Measurements from ENCODE around the gene PON2.
"Not testable (repeated sequence)": the region's sequence is repeated elsewhere in the genome, so short reads cannot be mapped to it uniquely, and the experiment has no call there.

The PON2 gene

DNA sequence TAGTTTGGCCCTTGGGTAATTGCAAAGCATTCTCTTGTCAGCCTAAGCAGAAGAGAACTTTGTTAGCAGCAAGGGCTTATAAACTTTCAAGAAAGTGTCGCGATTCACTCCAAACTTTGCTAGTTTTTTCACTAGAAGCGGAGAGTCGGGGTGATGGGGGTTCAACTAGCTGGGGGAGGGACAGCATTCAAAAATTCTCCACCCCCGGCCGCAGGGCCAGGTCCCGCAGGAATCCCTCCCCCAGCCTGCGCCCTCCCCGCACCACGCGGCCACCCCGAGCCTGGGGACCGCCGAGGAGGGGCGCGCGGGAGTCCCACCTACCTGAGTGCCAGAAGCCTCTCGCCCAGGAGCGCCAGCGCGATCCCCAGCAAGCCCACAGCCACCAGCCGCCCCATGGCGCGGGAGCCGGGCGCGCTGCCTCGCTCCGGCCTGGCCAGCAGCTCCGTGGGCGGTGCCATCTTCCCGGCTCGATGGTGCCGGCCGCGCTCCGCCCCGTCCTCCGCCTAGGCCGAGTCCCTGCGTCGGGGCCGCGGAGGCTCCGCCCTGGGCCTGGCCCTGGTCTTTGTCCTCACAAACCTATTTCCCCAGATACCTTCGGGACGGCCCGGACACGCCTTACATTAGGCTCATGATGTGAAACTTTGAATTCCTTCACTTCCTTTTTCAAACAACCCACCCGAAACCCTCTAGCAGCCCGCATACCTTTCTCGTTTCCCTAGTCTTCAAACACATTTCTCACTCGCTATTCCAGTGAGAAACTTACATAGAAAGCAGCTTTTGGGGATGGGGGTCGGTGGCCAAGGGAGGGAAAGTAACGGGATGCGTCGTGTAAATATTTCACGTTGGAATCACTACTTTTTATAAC, at the start of gene PON2:
PON2 (minus strand) TSS at position 472 of the 865 bp plus-strand sequence; CDS start at position 395, 77 bp downstream.
- peak; percentile 46 for DNase-seq

DNA sequence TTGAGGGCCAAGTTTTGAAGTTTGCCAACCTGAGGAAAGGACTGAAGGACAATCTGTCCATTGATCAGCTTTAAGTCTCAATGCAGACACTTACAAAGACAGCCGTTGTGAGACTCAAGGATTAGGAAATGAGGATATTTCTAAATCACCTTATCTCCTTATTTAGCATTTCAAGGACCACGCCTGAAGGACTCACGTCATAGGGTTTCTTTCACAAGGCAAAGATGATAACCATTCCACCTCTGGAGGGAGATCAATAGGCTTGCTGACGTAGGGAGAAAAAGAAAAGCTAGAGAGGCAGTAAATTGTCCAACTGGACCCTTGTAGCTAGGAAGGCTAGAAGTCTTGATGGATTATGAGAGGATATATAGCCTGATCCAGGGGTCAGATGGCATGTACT, 47.6 kb upstream of the PON2 start:
- no peak for DNase-seq

DNA sequence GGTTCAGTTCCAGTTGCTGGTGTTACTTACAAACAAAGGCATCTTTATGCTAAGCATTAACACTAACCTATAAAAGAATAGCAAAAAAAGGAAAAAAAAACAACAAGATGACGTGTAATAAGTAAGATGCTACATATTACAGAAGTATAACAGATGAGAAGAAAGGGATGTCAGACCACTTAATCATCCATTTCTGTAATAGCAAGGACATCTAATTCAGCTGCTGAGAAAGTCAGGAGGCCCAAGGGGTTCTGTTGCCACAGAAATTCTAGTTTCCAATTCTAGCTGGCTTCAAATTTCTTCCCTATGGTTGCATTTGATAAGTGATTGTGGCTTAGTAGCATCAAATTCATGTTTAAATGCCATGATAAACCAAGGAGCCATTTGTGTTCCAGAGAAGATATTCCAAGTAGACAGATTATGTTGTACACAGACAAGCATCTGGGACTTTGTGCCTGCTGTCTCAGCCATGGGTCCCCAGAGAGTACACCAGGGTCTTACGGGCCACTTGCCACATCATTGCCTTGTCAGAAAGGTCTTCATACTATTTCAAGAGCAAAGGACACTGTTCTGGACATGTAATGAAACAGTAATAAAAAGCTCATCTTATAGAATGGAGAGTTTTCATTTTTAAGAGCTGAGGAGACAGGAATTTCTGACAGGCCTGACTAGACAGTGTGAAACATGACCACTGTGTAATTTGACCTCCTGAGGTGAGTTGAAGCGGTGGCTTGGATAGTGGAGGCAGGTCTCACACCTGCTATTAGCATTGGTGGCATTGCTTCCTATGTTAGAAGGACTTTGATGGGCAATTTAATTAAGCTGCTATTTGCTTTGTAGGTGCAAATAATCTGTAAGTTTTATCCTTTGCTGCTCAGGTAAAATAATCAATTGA, 46.7 kb upstream of the PON2 start:
- no peak for DNase-seq

DNA sequence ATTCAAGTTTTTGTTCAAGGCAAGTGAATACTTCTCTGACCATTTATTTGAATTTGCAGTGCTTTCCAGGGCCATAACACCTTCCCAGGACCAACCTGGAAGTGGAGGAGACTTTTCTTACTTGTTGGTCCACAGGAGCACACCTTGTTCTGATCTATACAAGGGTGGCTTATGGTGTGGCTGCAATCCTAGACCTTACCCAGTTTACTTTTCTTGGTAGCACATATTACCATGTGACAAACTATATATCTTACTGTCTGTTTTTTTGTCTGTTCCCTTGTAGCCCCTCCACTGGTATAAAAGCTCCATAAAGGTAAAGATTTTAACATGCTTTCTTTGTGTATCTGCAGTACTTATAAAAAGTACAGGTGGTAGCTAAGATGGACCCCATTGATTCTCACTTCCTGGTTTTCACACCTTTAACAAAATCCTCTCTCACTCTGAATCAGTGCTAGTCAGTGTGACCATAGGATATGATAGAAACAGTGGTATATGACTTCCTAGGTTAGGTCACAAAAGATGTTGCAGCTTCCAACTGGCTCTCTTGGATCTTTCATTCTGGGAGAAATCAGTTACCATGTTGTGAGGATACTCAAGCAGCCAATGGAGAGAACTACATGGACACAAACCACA, 45.3 kb upstream of the PON2 start:
- no peak for DNase-seq

DNA sequence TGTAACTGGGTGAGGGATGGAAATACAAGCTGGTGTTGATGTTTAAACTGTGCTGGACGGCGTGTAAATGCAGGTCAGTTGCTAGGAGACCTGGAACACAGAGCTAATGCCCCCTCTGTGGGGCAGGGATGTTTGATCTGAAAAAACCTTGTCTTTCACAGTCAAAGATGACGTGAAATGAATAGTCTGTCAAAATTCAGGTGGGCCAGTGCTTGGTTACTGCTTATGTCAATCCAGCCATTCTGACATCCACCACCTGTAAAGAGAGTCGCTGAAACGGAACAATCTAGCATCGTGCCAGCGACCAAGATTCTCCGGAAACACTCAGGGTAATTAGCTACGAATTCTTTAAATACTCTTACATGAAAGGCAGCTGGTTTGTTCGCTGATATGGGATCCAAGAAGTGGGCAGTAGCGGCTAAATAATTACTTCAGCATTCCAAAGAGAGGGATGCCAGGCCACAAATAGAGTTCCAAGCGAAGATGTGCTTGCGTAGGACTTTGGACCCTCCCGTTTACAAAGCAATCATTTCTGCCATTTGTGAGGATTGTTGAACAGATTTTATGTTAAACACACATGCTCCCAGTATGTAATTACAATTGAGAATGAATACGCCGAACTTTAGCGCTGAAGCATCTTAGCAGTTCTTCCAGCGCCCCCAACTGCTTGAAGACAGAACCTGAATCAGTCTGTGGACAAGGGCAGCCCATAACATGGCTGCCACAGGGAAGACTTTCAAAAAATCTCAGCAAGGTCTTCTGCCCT, 43.6 kb upstream of the PON2 start:
- no peak for DNase-seq

DNA sequence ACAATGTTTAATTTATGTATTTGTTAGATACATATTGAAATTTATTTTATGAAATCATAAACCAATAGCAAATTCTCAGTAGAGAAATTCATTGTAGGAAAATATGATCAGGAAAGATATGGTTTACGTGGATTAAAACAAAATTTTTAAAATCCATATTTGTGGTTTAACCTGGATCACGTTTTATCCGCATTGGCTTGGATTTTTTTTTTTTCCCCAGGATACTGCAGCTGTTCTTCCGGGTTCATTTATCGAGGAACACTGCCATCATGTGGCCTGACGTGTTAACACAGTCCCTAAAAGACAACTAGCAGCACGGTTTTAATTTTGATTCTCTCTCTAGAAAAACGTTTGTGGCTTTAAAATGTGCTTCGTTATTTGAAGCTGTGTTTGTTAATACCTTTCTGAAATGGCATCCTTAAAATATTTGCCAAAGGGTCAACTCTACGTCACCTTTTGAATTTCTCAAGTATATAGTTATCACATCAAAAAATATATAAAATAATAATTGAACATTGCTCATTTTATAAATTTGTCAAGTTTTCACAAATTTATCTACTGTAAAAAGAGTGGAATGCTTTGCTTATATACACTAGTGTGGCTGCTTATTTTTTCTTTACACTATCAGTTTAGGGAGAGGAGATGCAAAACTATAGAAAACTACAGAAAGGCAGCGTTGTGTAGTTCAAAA, 42.2 kb upstream of the PON2 start:
- peak; percentile 61 for DNase-seq

DNA sequence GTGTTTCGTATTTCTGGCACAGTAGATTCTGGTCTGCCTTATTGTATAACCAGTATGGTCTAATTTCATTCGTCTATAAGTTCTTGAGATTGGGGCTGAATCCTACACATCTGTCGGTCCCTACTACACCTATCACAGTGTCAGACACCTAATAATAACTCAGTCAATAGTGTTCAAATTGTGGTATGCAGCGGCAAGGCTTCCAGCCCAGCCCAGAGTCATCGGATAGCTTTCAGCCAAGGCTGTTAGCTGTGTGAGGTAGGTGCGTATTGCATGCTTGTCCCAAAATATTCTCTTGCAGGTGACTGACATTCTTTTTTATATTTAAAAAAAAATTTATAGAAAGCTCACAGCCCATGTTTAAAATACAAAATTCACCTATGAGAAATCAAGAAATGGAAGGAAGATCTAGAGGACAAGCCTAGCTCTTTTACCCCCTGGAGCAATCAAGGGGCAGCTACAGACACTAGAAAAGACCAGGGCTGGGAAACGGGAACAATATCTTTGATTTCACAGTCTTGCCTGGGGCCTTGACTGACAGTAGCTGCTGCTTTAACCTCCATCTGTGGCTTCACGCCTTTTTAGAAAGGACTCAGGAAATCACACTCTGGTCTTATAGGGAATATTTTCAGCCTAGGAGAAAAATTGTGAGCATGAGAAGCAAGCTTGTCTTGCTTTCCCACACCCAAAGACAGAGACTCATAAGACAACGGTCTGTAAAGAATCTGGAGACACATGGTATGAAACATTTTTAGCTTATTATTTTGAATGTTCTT, 41.4 kb upstream of the PON2 start:
- no peak for DNase-seq

DNA sequence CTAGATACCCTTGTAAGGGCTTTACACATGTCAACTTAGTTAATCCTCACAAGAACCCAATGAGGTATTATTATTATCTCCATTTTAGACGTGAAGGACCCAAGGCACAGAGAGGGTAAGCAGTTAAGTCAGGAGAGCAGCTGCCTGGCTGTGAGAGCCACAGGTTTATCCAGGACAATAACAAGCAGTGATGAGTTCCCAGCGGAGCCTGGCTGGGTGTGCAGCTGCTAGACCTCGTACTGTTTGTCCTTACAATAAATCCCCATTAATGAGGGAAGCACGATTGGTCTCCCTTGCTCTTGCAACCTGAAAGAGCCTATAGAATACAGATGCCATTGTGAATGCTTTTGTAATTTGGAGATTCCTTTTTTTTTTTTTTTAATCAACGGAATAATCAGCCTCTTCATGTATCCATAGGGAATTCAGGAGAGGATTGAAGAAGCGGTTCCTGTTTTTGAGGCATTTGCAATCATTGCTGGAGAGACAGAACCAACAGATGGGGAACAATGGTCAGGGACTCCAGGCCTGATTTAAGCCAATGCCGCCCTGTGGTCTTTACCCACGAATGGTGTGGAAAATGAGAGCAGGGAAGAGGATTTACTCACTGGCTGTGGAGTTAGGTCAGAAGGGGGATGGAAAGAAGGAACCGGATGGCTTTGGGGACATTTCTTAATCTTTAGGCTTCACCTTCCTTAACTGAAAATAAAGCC, 38.6 kb upstream of the PON2 start:
- DNase-seq = no peak

DNA sequence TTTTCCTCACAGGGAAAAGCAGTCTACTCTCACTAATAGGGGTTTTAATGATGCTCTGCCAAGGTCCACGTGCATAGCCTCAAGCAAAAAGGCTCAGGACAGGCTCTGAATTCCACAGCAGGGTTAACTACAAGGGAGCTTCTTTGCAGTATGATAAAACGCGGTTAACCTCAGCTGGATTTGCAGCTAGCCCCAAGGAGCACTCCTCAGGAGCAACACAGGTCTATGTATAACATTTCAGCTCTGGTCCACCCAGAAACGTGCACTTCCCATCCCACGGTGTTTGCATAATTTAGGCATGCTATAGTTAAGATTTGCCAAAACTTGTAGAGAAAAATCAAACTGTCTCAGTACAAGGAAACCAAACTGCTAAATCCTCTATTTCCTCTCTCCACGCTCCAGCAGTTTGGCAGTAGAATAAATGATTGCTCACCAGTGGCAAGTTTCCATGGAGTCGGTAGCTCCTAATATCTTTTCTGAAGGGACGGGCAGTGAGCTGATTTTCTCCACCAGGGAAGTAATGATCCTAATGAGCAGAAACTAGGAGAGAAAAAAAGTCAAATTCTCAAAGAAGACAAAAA, 37.8 kb upstream of the PON2 start:
- no peak for DNase-seq

DNA sequence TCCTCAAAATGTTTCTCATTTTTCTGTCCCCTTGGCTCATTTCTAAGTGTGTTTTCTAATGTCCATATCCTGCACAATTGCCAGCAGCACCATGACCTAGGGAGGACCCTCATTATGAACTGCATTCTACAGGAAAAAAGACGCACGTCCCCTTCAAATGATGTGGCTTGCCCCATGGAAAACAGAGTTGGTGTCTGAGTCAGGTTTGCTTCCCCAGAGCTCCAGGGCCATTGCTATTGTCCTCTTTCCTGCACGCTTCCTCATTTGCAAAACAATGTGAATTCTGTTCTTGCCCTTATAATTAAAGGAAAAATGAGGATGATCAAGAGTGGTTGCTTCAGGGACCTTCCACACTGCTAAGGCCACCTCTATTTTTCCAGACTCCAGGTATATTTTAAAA, 36.2 kb upstream of the PON2 start:
- DNase-seq = no peak

DNA sequence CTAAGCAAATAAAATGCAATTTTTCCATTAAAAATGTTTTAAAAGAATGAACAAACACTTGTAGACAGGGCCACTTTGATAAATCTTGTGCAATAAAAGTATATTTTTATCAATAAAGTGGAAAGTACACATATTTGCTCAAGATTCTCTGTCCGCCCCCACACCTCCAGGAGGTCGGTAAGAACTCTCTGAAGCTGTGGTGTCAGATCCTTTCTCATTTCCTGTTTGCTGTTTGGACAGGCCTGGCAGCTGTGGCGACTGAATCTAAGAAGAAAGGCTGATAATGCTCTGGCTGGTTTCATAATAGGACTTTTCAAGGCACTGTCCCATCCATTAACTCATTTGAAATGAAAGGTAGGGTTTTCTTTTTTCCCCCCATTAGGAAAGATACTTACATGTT, 35.6 kb upstream of the PON2 start:
- peak; percentile 4 for DNase-seq

DNA sequence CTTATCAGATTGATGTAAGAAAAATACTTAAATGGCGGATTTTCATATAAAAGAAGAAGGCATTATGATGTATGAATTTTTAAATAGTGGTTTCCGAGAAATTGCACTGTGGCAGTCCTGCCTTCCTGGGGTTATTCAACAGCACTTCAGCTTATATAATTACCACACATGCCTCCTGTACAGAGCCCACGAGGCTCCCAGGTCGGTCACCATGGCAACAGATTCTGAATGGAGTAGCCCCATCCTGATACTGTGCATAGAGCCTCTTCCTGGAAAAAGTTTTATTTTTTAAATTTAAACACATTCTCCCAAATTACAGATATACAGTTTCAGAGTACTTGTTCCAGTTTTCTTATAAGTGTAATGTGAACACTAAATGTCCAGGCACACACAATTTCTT, 35.0 kb upstream of the PON2 start:
- DNase-seq = no peak

DNA sequence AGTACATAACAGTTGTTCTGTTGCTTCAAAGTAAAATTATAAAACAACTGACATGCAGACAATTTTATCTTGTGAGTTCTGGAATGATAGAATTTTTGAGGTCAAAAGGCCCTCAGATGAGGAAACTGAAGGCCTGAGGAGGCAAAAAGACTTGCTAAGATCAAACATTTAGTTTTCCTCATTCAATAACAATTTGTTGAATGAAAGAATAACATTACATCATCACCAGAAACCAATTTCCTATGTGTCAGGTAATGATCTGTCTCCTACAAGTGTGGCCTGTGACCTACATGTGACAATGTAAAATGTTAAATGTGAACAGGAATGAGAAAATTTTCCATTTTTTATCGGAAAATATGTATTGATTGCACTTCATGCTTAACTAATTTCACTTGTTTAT, 34.4 kb upstream of the PON2 start:
- DNase-seq = no peak

DNA sequence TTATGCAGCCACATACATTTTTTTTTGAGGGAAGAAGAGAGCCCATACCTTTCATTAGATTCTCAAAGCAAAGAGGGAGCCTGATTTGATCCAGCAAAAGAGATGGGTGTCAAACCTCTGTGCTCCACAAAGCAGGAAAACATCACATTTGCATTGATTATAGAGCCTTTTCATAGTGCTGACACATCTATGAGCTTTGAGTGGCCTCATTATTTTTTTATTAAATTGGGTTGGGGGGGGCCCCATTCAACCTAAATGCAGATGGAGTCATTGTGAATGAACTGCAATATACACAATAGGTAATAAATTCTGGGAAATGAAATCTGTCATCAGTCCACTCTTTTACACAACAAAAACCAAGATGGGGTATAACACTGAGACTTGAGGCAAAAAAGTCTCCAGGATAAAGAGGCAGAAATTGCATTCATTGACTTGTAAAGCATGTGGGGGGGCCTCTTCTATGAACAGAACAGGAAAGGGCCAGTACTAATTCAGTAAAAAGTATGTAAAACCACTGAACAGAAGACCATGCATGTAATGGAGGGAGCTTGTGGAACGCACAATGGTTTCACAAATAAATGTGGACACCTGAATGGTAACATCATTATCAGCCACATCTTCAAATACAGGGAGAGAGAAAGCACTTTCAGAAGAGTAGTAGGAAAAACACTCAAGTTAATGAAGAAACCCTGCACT, 33.2 kb upstream of the PON2 start:
- DNase-seq = no peak

DNA sequence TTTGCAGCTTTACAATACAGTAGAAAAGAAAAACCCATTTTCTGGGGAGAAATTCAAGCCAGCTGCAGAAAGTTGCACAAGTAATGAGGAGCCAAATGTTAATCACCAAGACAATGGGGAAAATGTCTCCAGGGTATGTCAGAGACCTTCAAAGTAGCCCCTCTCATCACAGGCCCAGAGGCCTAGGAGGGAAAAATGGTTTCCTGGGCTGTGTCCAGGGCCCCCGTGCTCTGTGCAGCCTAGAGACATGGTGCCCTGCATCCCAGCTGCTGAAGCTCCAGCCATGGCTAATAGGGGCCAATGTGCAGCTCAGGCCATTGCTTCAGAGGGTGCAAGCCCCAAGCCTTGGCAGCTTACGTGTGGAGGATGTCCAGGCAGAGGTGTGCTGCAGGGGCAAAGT, 25.8 kb upstream of the PON2 start:
- DNase-seq = not testable (repeated sequence)

DNA sequence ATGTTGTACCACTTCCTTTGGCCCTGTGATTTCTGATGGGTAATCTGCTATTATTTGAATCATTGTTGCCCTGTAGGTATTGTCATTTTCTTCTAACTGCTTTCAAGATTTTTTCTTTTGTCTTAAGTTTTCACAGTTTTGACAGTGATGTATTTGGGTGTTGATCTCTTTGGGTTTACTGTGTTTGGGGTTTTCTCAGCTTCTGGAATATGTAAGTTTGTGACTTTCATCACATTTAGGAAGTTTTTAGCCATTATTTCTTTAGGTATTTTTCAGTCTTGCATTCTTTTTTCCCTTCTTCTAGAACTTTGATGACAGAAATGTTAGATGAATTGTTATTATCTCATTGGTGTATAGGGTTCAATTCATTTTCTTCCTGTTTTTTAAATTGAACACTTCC, 23.1 kb upstream of the PON2 start:
- no peak for DNase-seq

DNA sequence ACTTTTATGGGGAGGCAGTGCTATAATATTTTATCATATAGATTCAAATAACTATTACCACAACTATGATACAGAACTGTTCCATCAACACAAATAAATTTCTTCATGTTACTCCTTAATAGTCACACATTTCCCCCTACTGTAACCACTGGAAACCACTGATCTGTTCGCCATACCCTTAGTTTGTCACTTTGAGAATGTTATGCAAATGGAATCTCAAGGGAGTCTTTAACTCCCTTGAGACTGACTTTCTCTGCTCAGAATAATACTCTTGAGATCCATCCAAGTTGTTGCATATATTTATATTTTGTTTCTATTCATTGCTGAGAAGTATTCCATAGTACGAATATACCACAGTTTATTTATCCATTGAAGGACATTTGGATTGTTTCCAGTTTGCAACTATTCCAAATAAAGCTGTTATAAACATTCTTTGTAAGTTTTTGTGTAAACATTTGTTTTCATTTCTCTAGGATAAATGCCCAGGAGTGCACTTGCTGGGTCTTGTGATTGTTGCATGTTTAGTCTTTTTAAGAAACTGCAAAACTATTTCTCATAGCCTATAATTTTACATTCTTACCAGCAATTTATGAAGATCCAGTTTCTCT, 19.7 kb upstream of the PON2 start:
- DNase-seq = no peak

DNA sequence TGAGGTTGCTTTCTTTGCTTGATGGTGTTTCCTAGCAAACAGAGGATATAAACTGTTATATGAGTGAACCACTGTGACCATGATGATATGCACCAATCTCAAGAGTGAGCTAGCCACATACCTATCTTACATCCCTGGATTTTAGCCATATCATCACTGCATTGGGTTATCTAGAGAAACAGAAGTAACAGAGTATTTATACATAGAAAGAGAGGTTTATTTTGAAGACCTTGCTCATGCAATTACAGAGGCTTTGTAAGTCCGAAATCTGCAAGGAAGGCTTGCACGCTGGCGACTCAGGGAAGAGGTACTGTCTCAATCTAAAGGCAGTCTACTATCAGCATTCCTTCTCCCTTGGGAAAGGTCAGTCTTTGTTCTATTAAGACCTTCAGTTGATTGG, 11.8 kb upstream of the PON2 start:
- no peak for DNase-seq

DNA sequence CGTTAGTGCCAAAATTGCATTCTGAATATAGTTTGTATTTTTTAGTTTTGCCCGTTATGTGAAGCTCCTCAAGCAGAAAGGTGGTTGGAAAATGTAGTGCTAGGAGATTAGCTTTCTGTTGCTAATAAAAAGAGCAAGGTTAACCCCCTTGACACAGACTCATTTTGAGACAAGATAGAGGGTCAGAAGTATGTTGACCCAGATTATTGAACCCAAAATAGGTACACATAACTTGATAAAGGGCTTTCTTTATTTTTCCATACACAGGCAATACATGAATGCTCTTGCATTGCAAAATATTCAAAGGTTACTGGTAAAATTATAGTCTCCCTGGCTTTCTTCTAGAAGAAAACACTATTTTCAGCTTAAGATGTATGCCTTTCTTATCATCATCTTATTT, 10.0 kb upstream of the PON2 start:
- DNase-seq = no peak
